Measurements from ENCODE around the gene POLG2. TPM values are rescaled to one million over a fixed set of nuclear protein-coding genes. Genes with fewer than 3 reads are reported as not detected.

The POLG2 gene
- polyA plus RNA-seq, 2 of the 4 experiments (the other 2 are of a cell fraction) = 26.3 to 31.3 TPM

DNA sequence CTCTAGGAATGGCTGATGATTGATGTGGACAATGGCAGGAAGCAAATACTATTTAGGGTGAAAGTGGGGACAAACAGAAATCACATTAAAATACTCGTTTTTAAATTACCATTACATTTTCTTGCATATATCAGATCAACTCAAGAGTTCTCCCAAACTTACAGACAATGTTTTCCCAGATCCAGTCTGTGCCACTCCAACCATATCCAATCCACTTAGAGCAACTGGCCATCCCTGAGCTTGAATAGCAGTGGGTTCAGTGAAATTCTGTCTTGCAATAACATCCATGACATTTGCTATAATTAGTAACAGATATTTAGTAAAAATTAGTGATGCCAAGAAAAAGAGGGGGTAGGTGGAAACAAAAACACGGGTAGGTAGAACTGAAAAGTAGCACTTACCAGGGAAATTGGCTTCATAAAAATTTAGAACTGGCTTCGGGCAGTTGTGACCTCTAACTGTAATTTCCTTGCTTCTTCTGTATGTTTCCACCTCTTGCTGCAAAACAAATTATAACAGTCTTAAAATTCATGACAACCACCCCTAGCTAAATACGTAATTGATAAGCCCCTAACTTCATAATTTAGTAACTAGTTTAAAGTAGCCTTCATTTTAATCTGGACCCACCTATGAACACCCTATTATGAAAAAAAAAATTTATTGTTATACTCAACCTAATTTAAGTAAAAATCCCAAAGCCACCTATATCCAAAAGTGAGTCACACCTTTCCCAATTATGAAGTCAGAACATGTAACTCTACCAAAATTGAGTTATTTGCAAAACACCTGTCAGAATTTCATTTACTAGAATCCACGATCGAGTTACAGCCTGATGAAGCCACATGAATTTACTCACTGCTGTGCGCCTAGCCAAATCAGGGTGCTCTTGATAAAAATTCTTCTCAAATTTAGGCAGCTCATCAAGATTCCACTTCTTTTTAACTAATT lies 7.2 kb upstream of the POLG2 start (continued):
- TF ChIP-seq ZC3H11A (IDR thresholded peaks at IDR 0.05) (no peak), FOSB (CRISPR knock-in tag; IDR thresholded peaks at IDR 0.05) (no peak; the same call in 1 of the 2 replicates), HOXA7 (CRISPR knock-in tag; IDR thresholded peaks at IDR 0.05) (0 out of 2 replicates have a peak, but pooled peaks have one; percentile 71), JUN (IDR thresholded peaks at IDR 0.05) (0 out of 5 replicates have a peak, but pooled peaks of 1 of the 2 experiments have one; percentile 4), MAFK (IDR thresholded peaks at IDR 0.05; ENCODE audit: partially characterized antibody) (no peak), EHF (CRISPR knock-in tag; IDR thresholded peaks at IDR 0.05) (no peak), KDM1A (IDR thresholded peaks at IDR 0.05; ENCODE audit: low read depth) (no peak), HOXB5 (CRISPR knock-in tag; IDR thresholded peaks at IDR 0.05) (peak; percentile 47; the same call in 1 of the 2 replicates), POLR2A (IDR thresholded peaks at IDR 0.05; ENCODE audit: low read length) (no peak)
- TF ChIP-seq, protein P1, sequence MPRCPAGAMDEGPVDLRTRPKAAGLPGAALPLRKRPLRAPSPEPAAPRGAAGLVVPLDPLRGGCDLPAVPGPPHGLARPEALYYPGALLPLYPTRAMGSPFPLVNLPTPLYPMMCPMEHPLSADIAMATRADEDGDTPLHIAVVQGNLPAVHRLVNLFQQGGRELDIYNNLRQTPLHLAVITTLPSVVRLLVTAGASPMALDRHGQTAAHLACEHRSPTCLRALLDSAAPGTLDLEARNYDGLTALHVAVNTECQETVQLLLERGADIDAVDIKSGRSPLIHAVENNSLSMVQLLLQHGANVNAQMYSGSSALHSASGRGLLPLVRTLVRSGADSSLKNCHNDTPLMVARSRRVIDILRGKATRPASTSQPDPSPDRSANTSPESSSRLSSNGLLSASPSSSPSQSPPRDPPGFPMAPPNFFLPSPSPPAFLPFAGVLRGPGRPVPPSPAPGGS (IDR thresholded peaks at IDR 0.05) = no peak
- TF ChIP-seq, protein P2, sequence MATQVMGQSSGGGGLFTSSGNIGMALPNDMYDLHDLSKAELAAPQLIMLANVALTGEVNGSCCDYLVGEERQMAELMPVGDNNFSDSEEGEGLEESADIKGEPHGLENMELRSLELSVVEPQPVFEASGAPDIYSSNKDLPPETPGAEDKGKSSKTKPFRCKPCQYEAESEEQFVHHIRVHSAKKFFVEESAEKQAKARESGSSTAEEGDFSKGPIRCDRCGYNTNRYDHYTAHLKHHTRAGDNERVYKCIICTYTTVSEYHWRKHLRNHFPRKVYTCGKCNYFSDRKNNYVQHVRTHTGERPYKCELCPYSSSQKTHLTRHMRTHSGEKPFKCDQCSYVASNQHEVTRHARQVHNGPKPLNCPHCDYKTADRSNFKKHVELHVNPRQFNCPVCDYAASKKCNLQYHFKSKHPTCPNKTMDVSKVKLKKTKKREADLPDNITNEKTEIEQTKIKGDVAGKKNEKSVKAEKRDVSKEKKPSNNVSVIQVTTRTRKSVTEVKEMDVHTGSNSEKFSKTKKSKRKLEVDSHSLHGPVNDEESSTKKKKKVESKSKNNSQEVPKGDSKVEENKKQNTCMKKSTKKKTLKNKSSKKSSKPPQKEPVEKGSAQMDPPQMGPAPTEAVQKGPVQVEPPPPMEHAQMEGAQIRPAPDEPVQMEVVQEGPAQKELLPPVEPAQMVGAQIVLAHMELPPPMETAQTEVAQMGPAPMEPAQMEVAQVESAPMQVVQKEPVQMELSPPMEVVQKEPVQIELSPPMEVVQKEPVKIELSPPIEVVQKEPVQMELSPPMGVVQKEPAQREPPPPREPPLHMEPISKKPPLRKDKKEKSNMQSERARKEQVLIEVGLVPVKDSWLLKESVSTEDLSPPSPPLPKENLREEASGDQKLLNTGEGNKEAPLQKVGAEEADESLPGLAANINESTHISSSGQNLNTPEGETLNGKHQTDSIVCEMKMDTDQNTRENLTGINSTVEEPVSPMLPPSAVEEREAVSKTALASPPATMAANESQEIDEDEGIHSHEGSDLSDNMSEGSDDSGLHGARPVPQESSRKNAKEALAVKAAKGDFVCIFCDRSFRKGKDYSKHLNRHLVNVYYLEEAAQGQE (IDR thresholded peaks at IDR 0.05) = no peak
- TF ChIP-seq, protein P3, sequence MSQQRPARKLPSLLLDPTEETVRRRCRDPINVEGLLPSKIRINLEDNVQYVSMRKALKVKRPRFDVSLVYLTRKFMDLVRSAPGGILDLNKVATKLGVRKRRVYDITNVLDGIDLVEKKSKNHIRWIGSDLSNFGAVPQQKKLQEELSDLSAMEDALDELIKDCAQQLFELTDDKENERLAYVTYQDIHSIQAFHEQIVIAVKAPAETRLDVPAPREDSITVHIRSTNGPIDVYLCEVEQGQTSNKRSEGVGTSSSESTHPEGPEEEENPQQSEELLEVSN (IDR thresholded peaks at IDR 0.05; ENCODE audit: borderline replicate concordance, low read depth) = no peak

DNA sequence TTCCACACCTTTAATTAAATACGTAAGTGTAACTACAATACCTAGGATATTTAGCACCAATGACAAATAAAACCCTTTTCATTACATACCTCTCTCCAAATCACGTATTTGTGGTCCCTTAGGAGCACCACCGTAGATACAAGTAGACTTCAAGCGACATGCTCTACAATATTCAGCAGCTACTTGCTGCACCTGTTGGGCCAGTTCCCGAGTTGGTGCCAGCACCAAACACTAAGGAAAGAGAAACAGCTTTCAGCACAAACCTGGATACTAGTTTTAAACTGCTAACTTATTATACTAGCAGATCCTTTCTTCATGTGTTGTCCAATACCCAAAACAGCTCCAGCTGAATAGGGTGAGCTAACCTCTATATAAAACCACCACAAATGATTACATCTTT lies 6.5 kb upstream of the POLG2 start:
- no peak for ATAC-seq
- H3K4me3 ChIP-seq = peak overlapping the region; percentile 91; the same call in 2 of the 3 replicates
- no peak for FAIRE-seq
- TF ChIP-seq TP53 (CRISPR knock-in tag; IDR thresholded peaks at IDR 0.05) = 0 out of 2 replicates have a peak, but pooled peaks have one; percentile 38
- no peak for TF ChIP-seq ZNF302 (CRISPR knock-in tag; IDR thresholded peaks at IDR 0.05)
- H3K27ac ChIP-seq = no peak overlapping the region
- peak overlapping the region; percentile 93 for H3K4me2 ChIP-seq
- no peak for DNase-seq (ENCODE audit: low read depth in 1 of 2, low spot score in 1 of 2)
- H3K9me3 ChIP-seq = no peaks in the 10 kb centered on the region
- 91% methylated on average over 5 of the region's 5 CpGs for WGBS (ENCODE audit: missing lambda C conversion rate)
- ChIA-PET CTCF (interaction anchor here (0.7 to 4.9 kb wide), 5 partner anchors 12 to 83 kb away, joined by 3 to 42 read pairs (median 10); no protein-coding TSS in a partner anchor), POLR2A (no interaction called here)
- H3K4me1 ChIP-seq = peaks cover 53% of the 10 kb centered on the region

DNA sequence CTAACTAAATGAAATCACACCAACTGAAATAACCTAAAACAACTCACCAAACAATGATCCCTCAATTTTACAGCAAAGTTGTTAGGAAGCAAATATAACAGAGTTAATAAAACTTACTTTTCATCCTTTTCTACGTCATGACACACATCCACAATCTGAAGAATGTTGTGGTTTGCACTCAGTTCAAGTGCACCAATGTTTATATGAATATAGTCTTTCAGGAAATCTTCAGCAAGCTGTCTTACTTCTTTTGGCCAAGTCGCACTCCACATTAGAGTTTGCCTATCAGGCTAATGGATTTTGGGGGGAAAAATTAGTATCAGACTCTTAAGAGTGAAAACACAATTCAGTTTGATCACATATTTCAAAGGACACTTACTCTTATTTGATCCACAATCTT lies 6.0 kb upstream of the POLG2 start:
- Histone ChIP-seq H3K9me3 (no peaks in the 10 kb centered on the region), H3K4me2 (no peak overlapping the region; the same call in 2 of the 3 replicates), H3K4me1 (peaks cover 56% of the 10 kb centered on the region), H3K4me3 (no peak overlapping the region), H3K27ac (no peak overlapping the region)
- CTCF ChIA-PET = interaction anchor here (1.8 to 2.1 kb wide), 2 partner anchors 10 to 83 kb away, joined by 6 to 10 read pairs; no protein-coding TSS in a partner anchor
- 94% methylated on average over 2 of the region's 2 CpGs for WGBS (ENCODE audit: missing lambda C conversion rate)
- POLR2A ChIA-PET = no interaction called here
- no peak for DNase-seq (ENCODE audit: low read depth in 1 of 2, low spot score in 1 of 2)
- FAIRE-seq = no peak
- no peak for ATAC-seq
- TF ChIP-seq, protein P4, sequence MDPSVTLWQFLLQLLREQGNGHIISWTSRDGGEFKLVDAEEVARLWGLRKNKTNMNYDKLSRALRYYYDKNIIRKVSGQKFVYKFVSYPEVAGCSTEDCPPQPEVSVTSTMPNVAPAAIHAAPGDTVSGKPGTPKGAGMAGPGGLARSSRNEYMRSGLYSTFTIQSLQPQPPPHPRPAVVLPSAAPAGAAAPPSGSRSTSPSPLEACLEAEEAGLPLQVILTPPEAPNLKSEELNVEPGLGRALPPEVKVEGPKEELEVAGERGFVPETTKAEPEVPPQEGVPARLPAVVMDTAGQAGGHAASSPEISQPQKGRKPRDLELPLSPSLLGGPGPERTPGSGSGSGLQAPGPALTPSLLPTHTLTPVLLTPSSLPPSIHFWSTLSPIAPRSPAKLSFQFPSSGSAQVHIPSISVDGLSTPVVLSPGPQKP (IDR thresholded peaks at IDR 0.05; ENCODE audit: low read depth, low read length) = no peak
- TF ChIP-seq RNF2 (IDR thresholded peaks at IDR 0.05; ENCODE audit: borderline replicate concordance, low read depth) (no peak), FOSL2 (IDR thresholded peaks at IDR 0.05) (no peak), FOSL2 (CRISPR knock-in tag; IDR thresholded peaks at IDR 0.05) (no peak), EHF (CRISPR knock-in tag; IDR thresholded peaks at IDR 0.05) (no peak), CEBPB (IDR thresholded peaks at IDR 0.05) (no peak), EHMT2 (IDR thresholded peaks at IDR 0.05; ENCODE audit: low read depth) (no peak)
- TF ChIP-seq, protein P2 (IDR thresholded peaks at IDR 0.05) = peak; percentile 30
